Smooth muscle cell (in vitro differentiated cells): Measurements from ENCODE around the gene MSANTD1. TPM values are rescaled to one million over a fixed set of nuclear protein-coding genes. Genes with fewer than 3 reads are reported as not detected.

Source experiments
- DNase-seq: peaks from one replicate; lab custom pipeline; 2025; ENCODE audit not compliant: unreplicated experiment; lab: John Stamatoyannopoulos, UW
- H2AFZ ChIP-seq: fragments of 200-600 bp; sonication (generic); 2 replicates; pipeline ENCODE4 v1.6.0; 2016; ENCODE audit warnings: antibody characterized with exemption, low read depth, mild to moderate bottlenecking
- H3F3A ChIP-seq: fragments of 200-600 bp; sonication (generic); 2 replicates; pipeline ENCODE4 v1.6.0; 2017; ENCODE audit warnings: antibody characterized with exemption, low read depth
- H3K27ac ChIP-seq: fragments of 200-600 bp; sonication (generic); 2 replicates; pipeline ENCODE4 v1.5.1; 2016; ENCODE audit warnings: low read depth, mild to moderate bottlenecking
- H3K27me3 ChIP-seq: fragments of 200-600 bp; sonication (generic); 2 replicates; pipeline ENCODE4 v1.6.1; 2016; ENCODE audit warnings: low read depth, mild to moderate bottlenecking
- H3K36me3 ChIP-seq: fragments of 200-600 bp; sonication (generic); 2 replicates; pipeline ENCODE4 v1.5.1; 2016; ENCODE audit warnings: low read depth
- H3K4me1 ChIP-seq: fragments of 200-600 bp; sonication (generic); 2 replicates; pipeline ENCODE4 v1.5.1; 2016; ENCODE audit warnings: low read depth
- H3K4me2 ChIP-seq: fragments of 200-600 bp; sonication (generic); 2 replicates; pipeline ENCODE4 v1.6.0; 2016; ENCODE audit warnings: mild to moderate bottlenecking
- H3K4me3 ChIP-seq: fragments of 200-600 bp; sonication (generic); 2 replicates; pipeline ENCODE4 v1.5.1; 2016; ENCODE audit warnings: mild to moderate bottlenecking
- H3K79me2 ChIP-seq: fragments of 200-600 bp; sonication (generic); 2 replicates; pipeline ENCODE4 v1.6.0; 2016; ENCODE audit warnings: low read depth, mild to moderate bottlenecking
- H3K9ac ChIP-seq: fragments of 200-600 bp; sonication (generic); 2 replicates; pipeline ENCODE4 v1.6.0; 2016; ENCODE audit warnings: low read depth
- H3K9me3 ChIP-seq: fragments of 200-600 bp; sonication (generic); replicated peaks from 2 replicates; pipeline ENCODE4 v1.5.1; 2016; ENCODE audit warnings: low read depth
- H4K20me1 ChIP-seq: fragments of 200-600 bp; sonication (generic); 2 replicates; pipeline ENCODE4 v1.6.0; 2016; ENCODE audit warnings: low read depth
- WGBS: methylation state at CpG from one replicate; pipeline ENCODE4 v1.1.7; 2016; ENCODE audit warnings: low lambda C conversion rate; 5-methylcytosine and 5-hydroxymethylcytosine counted together
- polyA plus RNA-seq: library from polyadenylated mRNA; unstranded; fragments of >200 nt; fragmentation: Nextera tagmentation; extraction: Ambion mirVana; gene quantifications from 2 replicates; pipeline ENCODE4 v1.2.1, GENCODE V29; 2016
- total RNA-seq: library from RNA; depleted of rRNA; stranded (reverse); fragments of >200 nt; gene quantifications from 2 replicates; pipeline ENCODE4 v1.2.3, GENCODE V29; 2014
- TF ChIP-seq, protein P1 (sequence below): fragments of 200-600 bp; sonication (generic); IDR thresholded peaks from 2 replicates; pipeline ENCODE4 v1.5.1; 2017; ENCODE audit warnings: borderline replicate concordance, mild to moderate bottlenecking, antibody characterized with exemption; ENCODE audit not compliant: insufficient read depth, poor library complexity, severe bottlenecking

Gene MSANTD1
- total and polyA plus RNA-seq, 2 experiments from 2014 or later = 0.30 to 1.4 TPM

DNA sequence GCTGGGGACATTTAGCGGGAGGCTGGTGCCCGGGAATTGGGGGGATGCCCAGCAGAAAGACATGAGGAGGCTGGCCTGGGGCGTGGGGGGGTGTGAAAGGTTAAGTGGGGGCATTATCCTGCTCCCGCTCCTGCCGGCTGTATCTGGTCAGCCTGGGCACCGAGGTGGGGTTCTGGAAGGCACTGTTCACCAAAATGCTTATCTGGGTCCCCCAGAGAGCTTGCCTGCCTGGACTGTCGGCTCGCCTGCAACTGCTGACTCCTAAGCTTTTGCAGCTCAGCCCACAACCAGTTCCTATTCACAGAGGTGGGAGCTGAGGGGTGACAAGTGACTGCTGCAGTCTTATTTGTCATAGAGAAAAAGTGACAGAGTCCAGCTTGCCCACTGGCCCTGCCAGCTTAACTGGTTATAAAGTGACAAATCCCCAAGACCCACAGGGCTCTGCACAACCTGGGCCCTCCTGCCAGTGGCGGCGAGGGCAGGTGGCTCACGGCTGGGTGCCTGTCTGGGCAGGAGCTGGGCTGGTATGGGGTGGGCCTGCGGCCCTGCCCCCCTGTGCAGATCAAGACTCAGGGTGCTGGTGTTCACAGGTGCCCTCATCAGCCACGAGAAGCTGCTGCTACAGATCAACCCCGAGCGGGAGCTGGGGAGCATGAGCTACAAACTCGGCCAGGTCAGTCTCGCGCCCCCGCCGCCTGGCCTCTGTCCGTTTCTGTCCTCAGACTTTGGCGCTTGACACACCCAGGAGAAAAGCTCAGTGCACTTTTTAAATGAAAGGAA is 23.7 kb upstream of the MSANTD1 start:
- Histone ChIP-seq H3K79me2 (no peaks in the 10 kb centered on the region), H3K36me3 (peaks cover 6% of the 10 kb centered on the region), H4K20me1 (no peaks in the 10 kb centered on the region), H3F3A (no peaks in the 10 kb centered on the region), H3K4me2 (no peak overlapping the region), H3K4me3 (no peak overlapping the region), H3K9ac (no peak overlapping the region), H3K4me1 (no peaks in the 10 kb centered on the region), H3K9me3 (no peaks in the 10 kb centered on the region), H3K27ac (no peak overlapping the region), H2AFZ (no peak overlapping the region), H3K27me3 (no peaks in the 10 kb centered on the region)
- TF ChIP-seq, protein P1, sequence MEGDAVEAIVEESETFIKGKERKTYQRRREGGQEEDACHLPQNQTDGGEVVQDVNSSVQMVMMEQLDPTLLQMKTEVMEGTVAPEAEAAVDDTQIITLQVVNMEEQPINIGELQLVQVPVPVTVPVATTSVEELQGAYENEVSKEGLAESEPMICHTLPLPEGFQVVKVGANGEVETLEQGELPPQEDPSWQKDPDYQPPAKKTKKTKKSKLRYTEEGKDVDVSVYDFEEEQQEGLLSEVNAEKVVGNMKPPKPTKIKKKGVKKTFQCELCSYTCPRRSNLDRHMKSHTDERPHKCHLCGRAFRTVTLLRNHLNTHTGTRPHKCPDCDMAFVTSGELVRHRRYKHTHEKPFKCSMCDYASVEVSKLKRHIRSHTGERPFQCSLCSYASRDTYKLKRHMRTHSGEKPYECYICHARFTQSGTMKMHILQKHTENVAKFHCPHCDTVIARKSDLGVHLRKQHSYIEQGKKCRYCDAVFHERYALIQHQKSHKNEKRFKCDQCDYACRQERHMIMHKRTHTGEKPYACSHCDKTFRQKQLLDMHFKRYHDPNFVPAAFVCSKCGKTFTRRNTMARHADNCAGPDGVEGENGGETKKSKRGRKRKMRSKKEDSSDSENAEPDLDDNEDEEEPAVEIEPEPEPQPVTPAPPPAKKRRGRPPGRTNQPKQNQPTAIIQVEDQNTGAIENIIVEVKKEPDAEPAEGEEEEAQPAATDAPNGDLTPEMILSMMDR = no peak
- no peak for DNase-seq
- WGBS = 98% methylated on average over 20 of the region's 22 CpGs

DNA sequence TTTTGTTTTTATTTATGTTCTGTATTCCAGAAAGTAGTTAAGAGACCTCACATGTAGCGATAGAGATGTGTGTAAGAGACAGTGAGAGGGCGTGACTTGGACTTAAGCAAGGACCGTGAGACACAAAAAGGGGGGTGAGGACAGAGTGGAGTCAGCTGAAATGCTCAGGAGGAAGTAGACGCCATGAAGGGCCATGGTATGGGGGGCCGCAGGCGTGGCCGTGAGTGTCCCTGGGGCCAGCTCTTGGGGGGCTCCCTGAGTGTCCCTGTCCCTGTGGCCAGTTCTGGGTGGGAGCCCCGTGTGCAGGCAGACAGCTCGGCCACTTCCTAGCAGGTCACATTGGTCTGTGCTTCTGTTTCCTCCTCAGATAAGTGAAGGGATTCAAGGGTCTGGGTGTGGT is 23.0 kb upstream of the MSANTD1 start:
- Histone ChIP-seq H4K20me1 (no peaks in the 10 kb centered on the region), H3K4me2 (no peak overlapping the region), H2AFZ (no peak overlapping the region), H3K27me3 (no peaks in the 10 kb centered on the region), H3K4me1 (no peaks in the 10 kb centered on the region), H3K4me3 (no peak overlapping the region), H3K36me3 (peaks cover 6% of the 10 kb centered on the region), H3K79me2 (no peaks in the 10 kb centered on the region), H3K9ac (no peak overlapping the region), H3K27ac (no peak overlapping the region), H3K9me3 (no peaks in the 10 kb centered on the region), H3F3A (no peaks in the 10 kb centered on the region)
- TF ChIP-seq, protein P1 = no peak
- 97% methylated on average over 9 of the region's 9 CpGs for WGBS
- DNase-seq = no peak

DNA sequence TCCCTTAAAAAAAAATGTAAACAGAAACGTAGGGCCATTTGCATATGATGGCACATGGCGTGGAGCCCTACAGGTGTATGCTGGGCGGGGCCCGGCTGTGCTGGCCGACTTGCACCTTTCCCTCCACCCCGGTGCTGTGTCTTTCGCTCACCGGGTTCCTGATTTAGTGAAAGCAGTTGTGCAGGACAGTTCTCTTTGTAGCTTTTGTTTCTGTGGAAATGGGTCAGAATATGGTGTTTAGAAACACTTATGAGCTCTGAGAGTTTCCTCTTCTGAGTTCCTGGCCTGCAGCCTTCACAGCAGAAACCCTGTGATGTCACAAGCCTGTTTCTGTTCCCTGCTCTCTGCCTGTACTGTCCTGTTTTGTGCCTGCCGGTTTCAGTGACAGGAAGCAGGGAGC is 22.5 kb upstream of the MSANTD1 start:
- no peaks in the 10 kb centered on the region for H3F3A ChIP-seq
- H3K9ac ChIP-seq = no peak overlapping the region
- no peaks in the 10 kb centered on the region for H3K9me3 ChIP-seq
- TF ChIP-seq, protein P1 = no peak
- H3K79me2 ChIP-seq = no peaks in the 10 kb centered on the region
- no peaks in the 10 kb centered on the region for H4K20me1 ChIP-seq
- H3K36me3 ChIP-seq = peaks cover 3% of the 10 kb centered on the region
- no peaks in the 10 kb centered on the region for H3K27me3 ChIP-seq
- H3K4me3 ChIP-seq = no peak overlapping the region
- WGBS = 93% methylated on average over 9 of the region's 9 CpGs
- no peak overlapping the region for H3K4me2 ChIP-seq
- no peak overlapping the region for H3K27ac ChIP-seq
- DNase-seq = no peak
- no peak overlapping the region for H2AFZ ChIP-seq
- no peaks in the 10 kb centered on the region for H3K4me1 ChIP-seq

DNA sequence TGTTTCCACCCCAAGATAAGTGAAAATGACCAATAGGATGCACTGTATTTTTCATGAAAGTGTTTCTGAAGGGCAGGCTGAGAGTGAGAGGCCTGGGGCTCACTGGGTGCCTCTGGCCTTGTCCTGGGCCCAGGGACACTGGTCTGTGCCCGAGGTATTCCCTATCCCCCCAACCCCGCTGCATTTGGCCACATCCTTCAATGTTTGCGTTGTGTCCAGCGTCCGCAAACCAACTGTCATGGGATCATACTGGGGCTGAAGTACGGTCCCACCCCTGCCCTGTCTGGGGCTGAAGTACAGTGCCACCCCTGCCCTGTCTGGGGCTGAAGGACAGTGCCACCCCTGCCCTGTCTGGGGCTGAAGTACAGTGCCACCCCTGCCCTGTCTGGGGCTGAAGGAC is 22.0 kb upstream of the MSANTD1 start:
- Histone ChIP-seq H3F3A (no peaks in the 10 kb centered on the region), H3K9me3 (no peaks in the 10 kb centered on the region), H3K4me1 (no peaks in the 10 kb centered on the region), H3K27ac (no peak overlapping the region), H4K20me1 (no peaks in the 10 kb centered on the region), H3K27me3 (no peaks in the 10 kb centered on the region), H3K4me2 (no peak overlapping the region), H2AFZ (no peak overlapping the region), H3K4me3 (no peak overlapping the region), H3K79me2 (no peaks in the 10 kb centered on the region), H3K36me3 (no peaks in the 10 kb centered on the region), H3K9ac (no peak overlapping the region)
- TF ChIP-seq, protein P1 = no peak
- 100% methylated on average over 5 of the region's 6 CpGs for WGBS
- DNase-seq = no peak
